Loucy (cell line): ENCODE data around the gene SLC4A11.

ENCODE experiments used
- H2AFZ ChIP-seq: fragments of 200-600 bp; sonication (generic); 2 replicates; pipeline ENCODE4 v1.6.0; 2016; ENCODE audit warnings: antibody characterized with exemption, mild to moderate bottlenecking, low read length, moderate library complexity
- H3F3A ChIP-seq: fragments of 200-600 bp; 2 replicates; pipeline ENCODE4 v1.6.0; 2016; ENCODE audit warnings: antibody characterized with exemption, low read depth, mild to moderate bottlenecking
- H3K27me3 ChIP-seq: fragments of 200-600 bp; sonication (generic); 2 replicates; pipeline ENCODE4 v1.6.1; 2014; ENCODE audit warnings: low read length, mild to moderate bottlenecking; ENCODE audit not compliant: insufficient read depth, poor library complexity, severe bottlenecking
- H3K36me3 ChIP-seq: fragments of 200-600 bp; sonication (generic); 2 replicates; pipeline ENCODE4 v1.6.1; 2016; ENCODE audit warnings: low read length; ENCODE audit not compliant: insufficient read depth
- H3K4me1 ChIP-seq: fragments of 200-600 bp; sonication (generic); 2 replicates; pipeline ENCODE4 v1.5.1; 2014; ENCODE audit warnings: low read length, mild to moderate bottlenecking; ENCODE audit not compliant: insufficient read depth, poor library complexity, severe bottlenecking
- H3K4me2 ChIP-seq: fragments of 200-600 bp; sonication (generic); 2 replicates; pipeline ENCODE4 v1.6.0; 2014; ENCODE audit warnings: antibody characterized with exemption, low read length, low read depth, mild to moderate bottlenecking; ENCODE audit not compliant: poor library complexity, severe bottlenecking
- H3K4me3 ChIP-seq: fragments of 200-600 bp; sonication (generic); 2 replicates; pipeline ENCODE4 v1.5.1; 2014; ENCODE audit warnings: low read length, mild to moderate bottlenecking, mixed read lengths; ENCODE audit not compliant: poor library complexity, severe bottlenecking
- H3K79me2 ChIP-seq: fragments of 200-600 bp; sonication (generic); 2 replicates; pipeline ENCODE4 v1.6.1; 2014; ENCODE audit warnings: low read length; ENCODE audit not compliant: insufficient read depth
- H3K9ac ChIP-seq: fragments of 200-600 bp; sonication (generic); 2 replicates; pipeline ENCODE4 v1.6.0; 2014; ENCODE audit warnings: mild to moderate bottlenecking, low read depth, low read length, moderate library complexity; ENCODE audit not compliant: poor library complexity, severe bottlenecking
- H3K9me2 ChIP-seq: fragments of 200-600 bp; sonication (generic); replicated peaks from 2 replicates; pipeline ENCODE4 v1.6.1; 2016; ENCODE audit warnings: low read depth, low read length, mixed read lengths
- H3K9me3 ChIP-seq: fragments of 200-600 bp; sonication (generic); 2 replicates; pipeline ENCODE4 v1.6.1; 2014; ENCODE audit warnings: mild to moderate bottlenecking, antibody characterized with exemption, low read length, low read depth; ENCODE audit not compliant: insufficient read depth
- H4K20me1 ChIP-seq: fragments of 200-600 bp; sonication (generic); 2 replicates; pipeline ENCODE4 v1.6.0; 2014; ENCODE audit warnings: antibody characterized with exemption, low read length, mild to moderate bottlenecking; ENCODE audit not compliant: insufficient read depth, poor library complexity, severe bottlenecking
- CTCF ChIP-seq: fragments of 200-600 bp; sonication (generic); conservative IDR thresholded peaks from 2 replicates; pipeline ENCODE4 v1.5.1; 2014; ENCODE audit warnings: mild to moderate bottlenecking, antibody characterized with exemption, low read length
- EZH2phosphoT487 ChIP-seq: fragments of 200-600 bp; IDR thresholded peaks from 2 replicates; pipeline ENCODE4 v1.6.1; 2018; ENCODE audit warnings: antibody characterized with exemption, mild to moderate bottlenecking, moderate library complexity, borderline replicate concordance

The SLC4A11 gene

GRCh38 chr20:3223994-3224680 is 14.9 kb downstream of the SLC4A11 start:
- no peak overlapping the region for H3K9ac ChIP-seq
- no peak overlapping the region for H2AFZ ChIP-seq
- H3K9me2 ChIP-seq, result no peaks in the 10 kb centered on the region
- no peaks in the 10 kb centered on the region for H4K20me1 ChIP-seq
- no peaks in the 10 kb centered on the region for H3K27me3 ChIP-seq
- no peaks in the 10 kb centered on the region for H3F3A ChIP-seq
- no peaks in the 10 kb centered on the region for H3K9me3 ChIP-seq
- peaks cover 6% of the 10 kb centered on the region; the same call in 1 of the 2 replicates for H3K36me3 ChIP-seq
- peaks cover 17% of the 10 kb centered on the region for H3K4me1 ChIP-seq
- no peak overlapping the region for H3K4me3 ChIP-seq
- TF ChIP-seq EZH2phosphoT487, result no peak
- no peak for TF ChIP-seq CTCF
- H3K4me2 ChIP-seq, result no peak overlapping the region
- H3K79me2 ChIP-seq, result no peaks in the 10 kb centered on the region

- H3K4me2 ChIP-seq, result peak overlapping the region; percentile 54
- H3K9me3 ChIP-seq, result no peaks in the 10 kb centered on the region
- H3K9ac ChIP-seq, result peak overlapping the region; percentile 54
- H3K27me3 ChIP-seq, result no peaks in the 10 kb centered on the region
- no peak overlapping the region for H3K4me3 ChIP-seq
- no peak overlapping the region for H2AFZ ChIP-seq
- H3K36me3 ChIP-seq, result peaks cover 6% of the 10 kb centered on the region; the same call in 1 of the 2 replicates
- H4K20me1 ChIP-seq, result no peaks in the 10 kb centered on the region
- TF ChIP-seq CTCF (no peak), EZH2phosphoT487 (no peak)
- H3F3A ChIP-seq, result no peaks in the 10 kb centered on the region
- H3K4me1 ChIP-seq, result peaks cover 17% of the 10 kb centered on the region
- no peaks in the 10 kb centered on the region for H3K9me2 ChIP-seq
- H3K79me2 ChIP-seq, result no peaks in the 10 kb centered on the region
Measured at GRCh38 chr20:3223651-3223993, 15.4 kb downstream of the SLC4A11 start.

GRCh38 chr20:3222635-3223600 is 16.1 kb downstream of the SLC4A11 start:
- H3K27me3 ChIP-seq, result no peaks in the 10 kb centered on the region
- TF ChIP-seq CTCF, result no peak
- TF ChIP-seq EZH2phosphoT487, result no peak
- H3F3A ChIP-seq, result no peaks in the 10 kb centered on the region
- no peaks in the 10 kb centered on the region for H3K79me2 ChIP-seq
- no peaks in the 10 kb centered on the region for H3K9me3 ChIP-seq
- no peaks in the 10 kb centered on the region for H4K20me1 ChIP-seq
- no peak overlapping the region for H2AFZ ChIP-seq
- peak overlapping the region; percentile 16 for H3K4me3 ChIP-seq
- peaks cover 17% of the 10 kb centered on the region for H3K4me1 ChIP-seq
- peak overlapping the region; percentile 54 for H3K4me2 ChIP-seq
- H3K9ac ChIP-seq, result peak overlapping the region; percentile 54
- H3K9me2 ChIP-seq, result no peaks in the 10 kb centered on the region
- H3K36me3 ChIP-seq, result peaks cover 6% of the 10 kb centered on the region; the same call in 1 of the 2 replicates
